HepG2 (cell line): Measurements from ENCODE around the gene PPAN.
A peak's percentile ranks its signal among the peaks of the same experiment; 100 is the strongest.

Experiments
- ARNT ChIP-seq: fragments of 450-650 bp; IDR thresholded peaks from 2 replicates; pipeline ENCODE4 v1.6.1; 2017
- NR2C2 ChIP-seq: sonication (generic); formaldehyde crosslinking; IDR thresholded peaks from 2 replicates; pipeline ENCODE4 v1.4.0; 2020; ENCODE audit warnings: missing genetic modification reagents, mild to moderate bottlenecking, moderate library complexity, borderline replicate concordance
- POLR2A ChIP-seq, 2 experiments: IDR thresholded peaks; 2 replicates each; pipeline ENCODE4 v1.6.1; 2011; ENCODE audit warnings: low read depth in 2 of 2, low read length in 2 of 2, mild to moderate bottlenecking in 1 of 2, moderate library complexity in 1 of 2; ENCODE audit not compliant: insufficient read depth in 1 of 2
- ZNF24 ChIP-seq: fragments of 450-650 bp; IDR thresholded peaks from 2 replicates; pipeline ENCODE4 v1.6.1; 2017; ENCODE audit warnings: antibody characterized with exemption, mild to moderate bottlenecking
- TF ChIP-seq, protein P1 (sequence below): sonication (generic); formaldehyde crosslinking; conservative IDR thresholded peaks from 2 replicates; pipeline ENCODE4 v1.5.0; 2020; ENCODE audit warnings: missing genetic modification reagents
- TF ChIP-seq, protein P2 (sequence below): sonication (generic); formaldehyde crosslinking; IDR thresholded peaks from 2 replicates; pipeline ENCODE4 v1.9.0; 2022; ENCODE audit warnings: missing genetic modification reagents, mild to moderate bottlenecking, borderline replicate concordance
- TF ChIP-seq, protein P3 (sequence below): sonication (generic); formaldehyde crosslinking; IDR thresholded peaks from 2 replicates; pipeline ENCODE4 v1.5.0; 2020; ENCODE audit warnings: mild to moderate bottlenecking, missing genetic modification reagents, moderate library complexity
- TF ChIP-seq, protein P4 (sequence below): sonication (generic); formaldehyde crosslinking; IDR thresholded peaks from 2 replicates; pipeline ENCODE4 v1.4.0; 2020; ENCODE audit warnings: missing genetic modification reagents, mild to moderate bottlenecking, borderline replicate concordance

DNA sequence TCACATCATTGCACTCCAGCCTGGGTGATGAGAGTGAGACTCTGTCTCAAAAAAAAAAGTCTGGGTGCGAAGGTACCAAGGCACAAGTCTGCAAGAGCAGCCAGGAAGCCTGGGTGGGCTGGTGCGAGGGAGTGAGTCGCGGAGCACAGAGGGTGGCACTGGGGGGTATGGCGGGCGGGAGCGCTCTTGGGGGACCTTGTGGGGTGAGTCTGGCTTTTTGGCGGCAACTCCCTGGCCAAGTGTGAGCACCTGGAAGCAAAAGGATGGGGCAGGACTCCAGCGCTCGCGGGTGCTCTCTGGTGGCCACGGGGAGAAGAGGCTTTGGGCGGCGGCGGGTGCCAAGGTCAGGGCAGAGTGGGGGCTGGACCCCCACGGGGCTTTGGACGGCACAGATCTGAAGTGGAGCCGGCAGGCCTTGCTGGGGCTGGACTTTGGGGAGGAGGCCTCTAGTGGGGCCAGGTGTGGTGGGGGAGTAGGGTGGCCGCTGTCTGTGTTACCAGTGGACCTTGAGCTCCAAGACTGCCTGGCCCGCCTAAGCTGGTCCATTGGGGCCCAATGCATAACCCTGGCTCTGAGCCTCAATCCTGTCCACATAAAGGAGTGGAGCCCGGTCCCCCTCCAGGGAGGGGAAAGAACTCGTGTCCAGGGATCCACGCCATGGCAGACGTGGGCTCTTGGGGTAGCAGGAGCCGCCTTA, 6.9 kb downstream of the PPAN start:
- TF ChIP-seq, protein P1, sequence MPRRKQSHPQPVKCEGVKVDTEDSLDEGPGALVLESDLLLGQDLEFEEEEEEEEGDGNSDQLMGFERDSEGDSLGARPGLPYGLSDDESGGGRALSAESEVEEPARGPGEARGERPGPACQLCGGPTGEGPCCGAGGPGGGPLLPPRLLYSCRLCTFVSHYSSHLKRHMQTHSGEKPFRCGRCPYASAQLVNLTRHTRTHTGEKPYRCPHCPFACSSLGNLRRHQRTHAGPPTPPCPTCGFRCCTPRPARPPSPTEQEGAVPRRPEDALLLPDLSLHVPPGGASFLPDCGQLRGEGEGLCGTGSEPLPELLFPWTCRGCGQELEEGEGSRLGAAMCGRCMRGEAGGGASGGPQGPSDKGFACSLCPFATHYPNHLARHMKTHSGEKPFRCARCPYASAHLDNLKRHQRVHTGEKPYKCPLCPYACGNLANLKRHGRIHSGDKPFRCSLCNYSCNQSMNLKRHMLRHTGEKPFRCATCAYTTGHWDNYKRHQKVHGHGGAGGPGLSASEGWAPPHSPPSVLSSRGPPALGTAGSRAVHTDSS (CRISPR knock-in tag), result no peak
- peak; percentile 27; the same call in 1 of the 2 replicates for TF ChIP-seq NR2C2 (CRISPR knock-in tag)
- TF ChIP-seq POLR2A (IDR thresholded peaks at IDR 0.05; ENCODE audit: insufficient read depth in 1 of 2, low read depth in 2 of 2, low read length in 2 of 2), result peak in 1 of 2 experiments; percentile 39; a peak in 2 of 4 replicates
- TF ChIP-seq, protein P2, sequence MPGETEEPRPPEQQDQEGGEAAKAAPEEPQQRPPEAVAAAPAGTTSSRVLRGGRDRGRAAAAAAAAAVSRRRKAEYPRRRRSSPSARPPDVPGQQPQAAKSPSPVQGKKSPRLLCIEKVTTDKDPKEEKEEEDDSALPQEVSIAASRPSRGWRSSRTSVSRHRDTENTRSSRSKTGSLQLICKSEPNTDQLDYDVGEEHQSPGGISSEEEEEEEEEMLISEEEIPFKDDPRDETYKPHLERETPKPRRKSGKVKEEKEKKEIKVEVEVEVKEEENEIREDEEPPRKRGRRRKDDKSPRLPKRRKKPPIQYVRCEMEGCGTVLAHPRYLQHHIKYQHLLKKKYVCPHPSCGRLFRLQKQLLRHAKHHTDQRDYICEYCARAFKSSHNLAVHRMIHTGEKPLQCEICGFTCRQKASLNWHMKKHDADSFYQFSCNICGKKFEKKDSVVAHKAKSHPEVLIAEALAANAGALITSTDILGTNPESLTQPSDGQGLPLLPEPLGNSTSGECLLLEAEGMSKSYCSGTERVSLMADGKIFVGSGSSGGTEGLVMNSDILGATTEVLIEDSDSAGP (CRISPR knock-in tag), result 0 out of 2 replicates have a peak, but pooled peaks have one; percentile 48
- TF ChIP-seq ZNF24, result no peak
- TF ChIP-seq ARNT, result no peak
- TF ChIP-seq, protein P3, sequence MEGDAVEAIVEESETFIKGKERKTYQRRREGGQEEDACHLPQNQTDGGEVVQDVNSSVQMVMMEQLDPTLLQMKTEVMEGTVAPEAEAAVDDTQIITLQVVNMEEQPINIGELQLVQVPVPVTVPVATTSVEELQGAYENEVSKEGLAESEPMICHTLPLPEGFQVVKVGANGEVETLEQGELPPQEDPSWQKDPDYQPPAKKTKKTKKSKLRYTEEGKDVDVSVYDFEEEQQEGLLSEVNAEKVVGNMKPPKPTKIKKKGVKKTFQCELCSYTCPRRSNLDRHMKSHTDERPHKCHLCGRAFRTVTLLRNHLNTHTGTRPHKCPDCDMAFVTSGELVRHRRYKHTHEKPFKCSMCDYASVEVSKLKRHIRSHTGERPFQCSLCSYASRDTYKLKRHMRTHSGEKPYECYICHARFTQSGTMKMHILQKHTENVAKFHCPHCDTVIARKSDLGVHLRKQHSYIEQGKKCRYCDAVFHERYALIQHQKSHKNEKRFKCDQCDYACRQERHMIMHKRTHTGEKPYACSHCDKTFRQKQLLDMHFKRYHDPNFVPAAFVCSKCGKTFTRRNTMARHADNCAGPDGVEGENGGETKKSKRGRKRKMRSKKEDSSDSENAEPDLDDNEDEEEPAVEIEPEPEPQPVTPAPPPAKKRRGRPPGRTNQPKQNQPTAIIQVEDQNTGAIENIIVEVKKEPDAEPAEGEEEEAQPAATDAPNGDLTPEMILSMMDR (CRISPR knock-in tag), result peak; percentile 82
- TF ChIP-seq, protein P4, sequence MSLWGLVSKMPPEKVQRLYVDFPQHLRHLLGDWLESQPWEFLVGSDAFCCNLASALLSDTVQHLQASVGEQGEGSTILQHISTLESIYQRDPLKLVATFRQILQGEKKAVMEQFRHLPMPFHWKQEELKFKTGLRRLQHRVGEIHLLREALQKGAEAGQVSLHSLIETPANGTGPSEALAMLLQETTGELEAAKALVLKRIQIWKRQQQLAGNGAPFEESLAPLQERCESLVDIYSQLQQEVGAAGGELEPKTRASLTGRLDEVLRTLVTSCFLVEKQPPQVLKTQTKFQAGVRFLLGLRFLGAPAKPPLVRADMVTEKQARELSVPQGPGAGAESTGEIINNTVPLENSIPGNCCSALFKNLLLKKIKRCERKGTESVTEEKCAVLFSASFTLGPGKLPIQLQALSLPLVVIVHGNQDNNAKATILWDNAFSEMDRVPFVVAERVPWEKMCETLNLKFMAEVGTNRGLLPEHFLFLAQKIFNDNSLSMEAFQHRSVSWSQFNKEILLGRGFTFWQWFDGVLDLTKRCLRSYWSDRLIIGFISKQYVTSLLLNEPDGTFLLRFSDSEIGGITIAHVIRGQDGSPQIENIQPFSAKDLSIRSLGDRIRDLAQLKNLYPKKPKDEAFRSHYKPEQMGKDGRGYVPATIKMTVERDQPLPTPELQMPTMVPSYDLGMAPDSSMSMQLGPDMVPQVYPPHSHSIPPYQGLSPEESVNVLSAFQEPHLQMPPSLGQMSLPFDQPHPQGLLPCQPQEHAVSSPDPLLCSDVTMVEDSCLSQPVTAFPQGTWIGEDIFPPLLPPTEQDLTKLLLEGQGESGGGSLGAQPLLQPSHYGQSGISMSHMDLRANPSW (CRISPR knock-in tag), result no peak
